BE2C (cell line): ENCODE measurements around the gene TRIO.

Experiments used
- DNase-seq: peaks from one replicate; pipeline ENCODE4 v3.0.0-alpha.2; 2020
- H3K27me3 ChIP-seq: fragments of 250-450 bp; sonication (Bioruptor Pico); 2 replicates; pipeline ENCODE4 v1.5.1; 2020; ENCODE audit warnings: mild to moderate bottlenecking
- H3K36me3 ChIP-seq: fragments of 250-450 bp; sonication (Bioruptor Pico); 2 replicates; pipeline ENCODE4 v1.5.1; 2020; ENCODE audit warnings: mild to moderate bottlenecking
- H3K4me1 ChIP-seq: fragments of 250-450 bp; sonication (Bioruptor Pico); 2 replicates; pipeline ENCODE4 v1.5.1; 2020
- H3K4me3 ChIP-seq: 2 replicates; pipeline ENCODE4 v1.5.1; 2011; ENCODE audit warnings: low read depth, low read length
- H3K9me3 ChIP-seq: fragments of 250-450 bp; sonication (Bioruptor Pico); 2 replicates; pipeline ENCODE4 v1.5.1; 2020
- CTCF ChIP-seq: IDR thresholded peaks from 2 replicates; pipeline ENCODE4 v1.5.1; 2012; ENCODE audit warnings: mild to moderate bottlenecking, low read depth, low read length

The TRIO gene

GRCh38 chr5:14464096-14464495 lies 321.0 kb downstream of the TRIO start:
- no peak for TF ChIP-seq CTCF
- H3K36me3 ChIP-seq, result peaks cover 91% of the 10 kb centered on the region
- H3K27me3 ChIP-seq, result no peaks in the 10 kb centered on the region

GRCh38 chr5:14464671-14465070 lies 321.5 kb downstream of the TRIO start:
- Histone ChIP-seq H3K9me3 (no peaks in the 10 kb centered on the region), H3K36me3 (peaks cover 87% of the 10 kb centered on the region), H3K4me3 (no peak overlapping the region), H3K27me3 (no peaks in the 10 kb centered on the region), H3K4me1 (peaks cover 12% of the 10 kb centered on the region)
- no peak for DNase-seq
- no peak for TF ChIP-seq CTCF

More at GRCh38 chr5:14464096-14464495, 321.0 kb downstream of the TRIO start:
- no peak for DNase-seq
- H3K4me3 ChIP-seq, result no peak overlapping the region
- H3K9me3 ChIP-seq, result no peaks in the 10 kb centered on the region
- H3K4me1 ChIP-seq, result peaks cover 12% of the 10 kb centered on the region

GRCh38 chr5:14465116-14465515 lies 322.0 kb downstream of the TRIO start:
- no peak for TF ChIP-seq CTCF
- Histone ChIP-seq H3K27me3 (no peaks in the 10 kb centered on the region), H3K4me3 (no peak overlapping the region), H3K4me1 (peaks cover 15% of the 10 kb centered on the region), H3K9me3 (no peaks in the 10 kb centered on the region), H3K36me3 (peaks cover 84% of the 10 kb centered on the region)
- DNase-seq, result no peak

GRCh38 chr5:14465776-14466175 lies 322.6 kb downstream of the TRIO start:
- Histone ChIP-seq H3K36me3 (peaks cover 82% of the 10 kb centered on the region), H3K4me1 (peaks cover 21% of the 10 kb centered on the region)
- TF ChIP-seq CTCF, result no peak

DNA sequence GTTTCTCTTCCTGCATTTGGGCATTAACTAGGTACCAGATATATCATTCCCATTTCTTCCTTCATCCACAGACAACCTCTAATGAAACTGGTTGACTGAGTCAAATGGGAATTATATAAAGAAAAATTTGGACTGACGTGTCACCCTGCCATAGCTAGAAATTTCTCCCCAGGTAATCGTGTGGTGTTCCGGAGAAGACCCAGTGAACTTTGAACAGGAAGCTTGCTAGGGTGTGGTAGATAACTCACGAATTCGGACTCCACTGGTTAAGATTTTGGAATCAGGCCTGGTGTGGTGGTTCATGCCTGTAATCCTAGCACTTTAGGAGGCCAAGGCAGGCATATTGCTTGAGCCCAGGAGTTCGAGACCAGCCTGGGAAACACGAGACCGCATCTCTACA lies 324.1 kb downstream of the TRIO start:
- TF ChIP-seq CTCF, result no peak
- DNase-seq, result no peak
- peaks cover 21% of the 10 kb centered on the region for H3K4me1 ChIP-seq
- H3K4me3 ChIP-seq, result no peak overlapping the region
- no peaks in the 10 kb centered on the region for H3K9me3 ChIP-seq
- no peaks in the 10 kb centered on the region for H3K27me3 ChIP-seq
- peaks cover 81% of the 10 kb centered on the region for H3K36me3 ChIP-seq

More at GRCh38 chr5:14465776-14466175, 322.6 kb downstream of the TRIO start:
- H3K27me3 ChIP-seq, result no peaks in the 10 kb centered on the region
- H3K4me3 ChIP-seq, result no peak overlapping the region
- DNase-seq, result no peak
- no peaks in the 10 kb centered on the region for H3K9me3 ChIP-seq

- no peak for DNase-seq
- H3K36me3 ChIP-seq, result peaks cover 81% of the 10 kb centered on the region
- no peaks in the 10 kb centered on the region for H3K27me3 ChIP-seq
- no peaks in the 10 kb centered on the region for H3K9me3 ChIP-seq
- no peak for TF ChIP-seq CTCF
- no peak overlapping the region for H3K4me3 ChIP-seq
- peaks cover 21% of the 10 kb centered on the region for H3K4me1 ChIP-seq
Measured at GRCh38 chr5:14467886-14468285, 324.7 kb downstream of the TRIO start.
